Fibroblast of villous mesenchyme (primary cell): Measurements from ENCODE around the gene FCRL5. TPM values are rescaled to one million over a fixed set of nuclear protein-coding genes. Genes with fewer than 3 reads are reported as not detected.

Experiments used
- DNase-seq: peaks from one replicate; pipeline ENCODE4 v3.0.0-alpha.2; 2010; ENCODE audit warnings: low read depth
- H3K4me3 ChIP-seq: 2 replicates; pipeline ENCODE4 v1.5.1; 2011; ENCODE audit warnings: low read depth, mild to moderate bottlenecking, low read length
- total RNA-seq: library from RNA; depleted of rRNA; stranded (reverse); fragments of >200 nt; gene quantifications from 2 replicates; pipeline ENCODE4 v1.2.3, GENCODE V29; 2012
- TF ChIP-seq, protein P1 (sequence below): IDR thresholded peaks from 2 replicates; pipeline ENCODE4 v1.5.1; 2012; ENCODE audit warnings: low read depth, mild to moderate bottlenecking, low read length; ENCODE audit not compliant: insufficient read depth

Gene FCRL5
- total RNA-seq, 1 donor = not detected

DNA sequence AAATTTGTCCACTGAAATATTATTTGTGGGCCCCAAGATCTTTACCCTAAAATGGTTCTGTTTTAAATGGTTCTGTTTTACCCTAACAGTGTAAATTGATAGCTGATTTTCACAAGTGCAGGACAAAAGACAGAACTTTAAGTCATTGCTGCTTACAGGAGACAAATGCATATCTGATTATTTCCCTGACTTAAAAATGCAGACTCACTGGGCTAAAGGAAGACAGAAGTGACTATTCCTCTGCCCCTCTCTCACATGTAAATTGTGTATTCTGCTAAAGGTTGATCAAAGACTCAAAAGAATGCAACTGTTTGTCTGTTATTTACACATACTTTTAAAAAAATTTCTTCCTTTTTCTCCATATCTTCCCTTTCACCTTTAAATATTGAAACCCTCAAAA, 12.7 kb downstream of the FCRL5 start:
- DNase-seq = no peak
- TF ChIP-seq, protein P1, sequence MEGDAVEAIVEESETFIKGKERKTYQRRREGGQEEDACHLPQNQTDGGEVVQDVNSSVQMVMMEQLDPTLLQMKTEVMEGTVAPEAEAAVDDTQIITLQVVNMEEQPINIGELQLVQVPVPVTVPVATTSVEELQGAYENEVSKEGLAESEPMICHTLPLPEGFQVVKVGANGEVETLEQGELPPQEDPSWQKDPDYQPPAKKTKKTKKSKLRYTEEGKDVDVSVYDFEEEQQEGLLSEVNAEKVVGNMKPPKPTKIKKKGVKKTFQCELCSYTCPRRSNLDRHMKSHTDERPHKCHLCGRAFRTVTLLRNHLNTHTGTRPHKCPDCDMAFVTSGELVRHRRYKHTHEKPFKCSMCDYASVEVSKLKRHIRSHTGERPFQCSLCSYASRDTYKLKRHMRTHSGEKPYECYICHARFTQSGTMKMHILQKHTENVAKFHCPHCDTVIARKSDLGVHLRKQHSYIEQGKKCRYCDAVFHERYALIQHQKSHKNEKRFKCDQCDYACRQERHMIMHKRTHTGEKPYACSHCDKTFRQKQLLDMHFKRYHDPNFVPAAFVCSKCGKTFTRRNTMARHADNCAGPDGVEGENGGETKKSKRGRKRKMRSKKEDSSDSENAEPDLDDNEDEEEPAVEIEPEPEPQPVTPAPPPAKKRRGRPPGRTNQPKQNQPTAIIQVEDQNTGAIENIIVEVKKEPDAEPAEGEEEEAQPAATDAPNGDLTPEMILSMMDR = no peak

DNA sequence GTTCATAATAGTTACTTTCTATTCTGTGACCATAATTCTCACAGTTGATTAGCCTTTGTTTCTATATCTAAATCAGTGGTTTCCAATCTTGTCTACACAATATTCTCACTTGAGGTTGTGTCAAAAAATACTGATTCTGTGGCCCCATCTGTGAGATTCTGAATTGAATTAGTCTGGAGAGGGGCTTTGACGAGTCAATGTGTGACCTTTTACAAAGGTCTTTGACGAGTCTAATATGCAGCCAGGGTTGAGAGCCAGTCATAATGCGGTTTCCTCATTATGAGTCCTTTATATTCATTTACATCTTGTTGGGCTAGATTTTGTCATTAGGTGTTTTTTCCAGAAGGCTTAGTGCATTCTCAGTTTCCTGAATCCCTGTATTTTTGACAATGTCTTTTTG, 19.7 kb downstream of the FCRL5 start:
- no peak overlapping the region for H3K4me3 ChIP-seq
- TF ChIP-seq, protein P1 = no peak
- DNase-seq = no peak

More for the DNA sequence above, 12.7 kb downstream of the FCRL5 start:
- H3K4me3 ChIP-seq = no peak overlapping the region

DNA sequence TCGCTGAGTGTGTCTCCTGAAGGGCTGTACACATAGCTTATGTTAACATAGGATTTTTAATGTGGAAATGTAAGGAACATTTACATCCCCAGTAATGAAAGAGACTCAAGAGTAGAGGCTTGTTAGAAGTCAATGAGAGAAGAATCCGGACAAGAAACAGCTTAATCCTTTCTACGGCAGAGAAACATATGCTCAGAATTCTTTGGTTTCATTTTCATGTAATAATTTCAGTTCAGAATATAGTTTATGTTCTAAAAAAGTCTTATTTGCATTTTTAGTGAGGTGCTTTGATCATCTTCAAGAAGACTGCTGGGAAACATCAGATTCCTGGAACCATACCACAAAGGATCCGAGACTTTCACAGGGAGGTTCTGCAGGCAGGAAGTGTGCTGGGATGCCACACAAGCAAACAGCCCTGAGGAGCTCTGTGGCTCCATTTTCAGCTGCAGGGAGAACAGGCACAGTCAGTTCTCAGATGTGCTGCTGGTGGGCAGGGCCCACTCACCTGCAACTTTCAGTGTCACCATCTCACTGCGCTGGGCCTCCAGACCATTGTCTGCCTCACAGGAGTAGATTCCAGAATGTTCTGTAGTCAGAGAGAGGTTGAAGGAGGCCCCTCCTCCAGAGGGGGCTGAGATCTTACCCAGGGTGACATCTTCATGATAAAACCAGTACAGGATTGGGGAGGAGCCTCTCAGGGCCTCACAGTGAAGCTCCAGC, 28.4 kb downstream of the FCRL5 start:
- TF ChIP-seq, protein P1 = no peak
- DNase-seq = no peak
- H3K4me3 ChIP-seq = no peak overlapping the region

DNA sequence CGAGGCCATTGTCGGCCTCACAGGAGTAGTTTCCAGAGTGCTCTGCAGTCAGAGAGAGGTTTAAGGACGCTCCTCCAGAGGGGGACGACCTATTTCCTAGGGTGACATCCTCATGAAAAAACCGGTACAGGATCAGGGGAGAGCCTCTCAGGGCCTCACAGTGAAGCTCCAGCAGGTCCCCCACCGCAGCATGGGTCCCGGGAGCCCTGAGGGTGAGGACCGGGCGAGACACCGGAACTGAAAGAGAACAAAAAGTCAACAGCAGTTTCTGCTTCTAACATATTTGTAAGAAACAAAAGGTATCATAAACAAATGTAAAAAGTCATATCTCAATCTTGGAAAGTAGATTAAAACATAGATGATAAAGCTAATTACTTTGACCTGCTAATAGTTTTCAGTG, 31.3 kb downstream of the FCRL5 start:
- TF ChIP-seq, protein P1 = no peak
- DNase-seq = no peak
- no peak overlapping the region for H3K4me3 ChIP-seq

DNA sequence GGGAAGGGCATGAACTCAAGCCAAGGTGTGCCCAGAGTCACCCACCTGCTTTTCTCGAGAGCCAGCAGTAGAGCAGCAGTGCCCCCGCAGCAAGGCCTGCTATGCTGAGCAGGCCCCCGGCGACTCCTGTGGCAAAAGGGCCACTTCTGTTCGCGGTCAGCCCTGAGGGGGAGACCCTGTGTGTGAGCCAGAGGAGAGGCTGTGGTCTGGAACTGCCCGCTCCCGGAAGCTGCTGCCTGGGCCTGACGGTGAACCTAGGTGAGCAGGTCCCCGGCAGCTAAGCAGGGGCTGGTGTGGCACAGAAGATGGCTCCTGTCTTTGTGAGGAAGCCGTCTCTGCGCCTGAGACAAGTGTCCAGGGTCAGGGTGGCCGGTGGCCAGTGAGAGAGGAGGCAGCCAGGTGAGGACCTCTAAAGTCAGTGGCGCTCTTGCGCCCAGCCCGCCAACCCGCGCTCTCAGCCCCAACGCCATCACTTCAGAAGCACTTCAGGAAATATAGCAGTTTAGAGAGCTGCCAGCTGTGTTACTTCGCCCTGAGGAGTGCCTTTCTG, 31.9 kb downstream of the FCRL5 start:
- TF ChIP-seq, protein P1 = no peak
- H3K4me3 ChIP-seq = no peak overlapping the region
- DNase-seq = no peak

DNA sequence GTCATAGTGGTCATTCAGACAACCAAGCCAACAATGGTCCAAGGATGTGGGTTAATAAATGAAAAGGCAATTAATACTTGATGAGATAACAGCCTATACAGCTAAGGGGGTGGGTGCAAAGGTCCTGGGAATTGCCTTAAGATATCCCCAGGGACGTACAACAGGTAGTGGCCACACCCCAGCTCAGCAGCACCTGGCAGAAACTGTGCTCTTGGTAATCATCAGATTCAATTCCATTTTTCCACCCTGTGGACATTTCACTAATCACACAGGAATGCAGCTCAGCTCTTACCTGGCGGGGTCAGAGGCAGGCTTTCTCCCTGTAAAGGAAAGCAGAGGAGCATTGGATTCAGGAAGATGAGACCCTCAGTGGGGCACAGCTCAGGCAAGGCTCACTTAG, 32.9 kb downstream of the FCRL5 start:
- TF ChIP-seq, protein P1 = no peak
- no peak for DNase-seq

More for the DNA sequence above, 32.9 kb downstream of the FCRL5 start:
- H3K4me3 ChIP-seq = no peak overlapping the region
